GM12872 (cell line): ENCODE data around the gene CCN2.

Source experiments
- CTCF ChIP-seq: IDR thresholded peaks from 3 replicates; pipeline ENCODE4 v1.5.1; 2011; ENCODE audit warnings: low read depth, mild to moderate bottlenecking, low read length, moderate library complexity; ENCODE audit not compliant: insufficient read depth

Gene CCN2

GRCh38 chr6:131978522-131978921, 27.4 kb upstream of the CCN2 start:
- no peak for TF ChIP-seq CTCF

- no peak for TF ChIP-seq CTCF
Observed at GRCh38 chr6:131976545-131977061, 25.4 kb upstream of the CCN2 start.

GRCh38 chr6:131972741-131973140, 21.6 kb upstream of the CCN2 start:
- no peak for TF ChIP-seq CTCF

- TF ChIP-seq CTCF = no peak
Observed at GRCh38 chr6:131970076-131970859, 19.1 kb upstream of the CCN2 start.

- TF ChIP-seq CTCF = no peak
Observed at GRCh38 chr6:131968656-131969055, 17.5 kb upstream of the CCN2 start.

GRCh38 chr6:131967948-131968347, 16.8 kb upstream of the CCN2 start:
- TF ChIP-seq CTCF = no peak

- TF ChIP-seq CTCF = no peak
Observed at GRCh38 chr6:131966443-131966842, 15.3 kb upstream of the CCN2 start.
